ENCODE measurements around the gene TSHR.

TSHR gene

DNA sequence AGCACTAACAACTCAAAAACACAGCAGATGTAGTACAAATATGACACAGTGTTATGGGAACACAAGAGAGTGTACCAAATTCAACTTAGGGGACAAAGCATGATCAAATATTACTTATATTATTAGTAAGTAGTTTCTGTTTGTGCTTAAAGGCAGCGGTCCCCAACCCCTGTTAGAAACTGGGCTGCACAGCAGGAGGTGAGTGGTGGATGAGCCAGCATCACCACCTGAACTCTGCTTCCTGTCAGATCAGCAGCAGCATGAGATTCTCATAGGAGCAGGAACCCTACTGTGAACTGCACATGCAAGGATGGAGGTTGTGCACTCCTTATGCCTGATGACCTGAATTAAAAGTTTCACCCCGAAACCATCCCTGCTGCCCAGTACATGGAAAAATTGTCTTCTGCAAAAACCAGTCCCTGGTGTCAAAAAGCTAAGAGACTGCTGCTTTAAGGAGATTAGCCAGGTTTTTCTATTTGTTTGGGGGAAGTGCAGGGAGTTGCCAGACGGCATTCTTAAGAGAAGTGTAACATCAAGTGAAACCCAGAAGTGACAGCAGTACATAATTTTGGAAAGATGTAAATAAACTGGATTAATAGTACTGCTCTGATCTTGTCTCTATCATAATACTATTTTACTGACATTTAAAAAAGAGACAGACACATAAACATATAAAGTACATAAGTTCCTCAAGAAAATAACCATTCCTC lies 238.7 kb downstream of the TSHR start:
- no peak for DNase-seq
